Activated CD8-positive, alpha-beta memory T cell treated with anti-CD3 and anti-CD28 coated beads, Interleukin-2, amount 50 U/mL, for 1 hour (primary cell): ENCODE measurements around the gene MRPL49.
"Not testable (repeated sequence)": the region's sequence is repeated elsewhere in the genome, so short reads cannot be mapped to it uniquely, and the experiment has no call there.

ENCODE experiments used
- DNase-seq: peaks from one replicate; pipeline ENCODE4 v3.0.0-alpha.2; 2020; ENCODE audit errors: extremely low read depth

Gene MRPL49

DNA sequence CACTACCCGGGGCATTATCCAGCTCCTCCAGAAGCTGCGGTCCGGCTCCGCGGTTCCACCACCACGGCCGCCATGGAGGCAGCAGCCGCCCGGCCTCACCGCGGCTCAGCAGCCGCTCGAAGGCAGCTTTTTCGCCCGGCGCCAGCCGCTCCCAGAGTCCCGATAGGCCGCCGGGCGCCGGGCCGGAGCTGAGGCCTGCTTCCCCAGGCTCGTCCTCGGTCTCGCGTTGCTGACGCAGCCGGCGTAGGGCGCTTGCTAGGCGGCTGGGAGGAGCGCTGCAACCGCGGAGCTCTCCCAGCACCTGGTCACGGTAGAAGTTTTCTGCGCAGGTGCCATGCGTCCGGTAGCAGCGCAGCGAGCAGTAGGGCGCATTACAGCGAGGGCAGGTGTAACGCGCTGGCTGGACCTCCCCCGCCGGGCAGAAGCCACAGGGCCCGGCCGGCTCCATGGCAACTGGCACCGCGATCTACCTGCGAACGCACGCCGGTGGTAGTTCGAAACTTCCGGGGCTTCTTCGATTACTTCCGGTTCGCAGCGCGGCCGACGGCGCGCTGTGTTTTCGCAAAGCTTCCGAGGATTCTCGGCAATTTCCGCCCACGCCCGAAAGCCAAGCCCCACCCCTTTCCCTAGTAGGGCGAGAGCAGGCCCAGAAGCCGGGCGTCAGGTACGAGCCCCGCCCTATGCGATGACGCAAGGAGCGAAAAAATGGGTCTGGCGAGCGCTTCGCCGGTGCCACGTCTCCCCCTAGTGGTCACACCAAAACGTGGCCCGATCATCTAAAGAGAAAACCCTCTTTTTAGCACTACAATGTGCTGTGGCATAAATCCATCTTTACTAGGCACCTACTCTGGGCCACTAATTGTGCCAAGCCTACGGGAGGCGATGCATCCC lies 4.7 kb upstream of the MRPL49 start, which contains the start of gene ZNHIT2:
Gene ZNHIT2, minus strand, starts transcription at position 496 of the 891 bp plus-strand sequence. Its CDS starts 48 bp downstream, at position 448.
- peak; percentile 99 for DNase-seq

DNA sequence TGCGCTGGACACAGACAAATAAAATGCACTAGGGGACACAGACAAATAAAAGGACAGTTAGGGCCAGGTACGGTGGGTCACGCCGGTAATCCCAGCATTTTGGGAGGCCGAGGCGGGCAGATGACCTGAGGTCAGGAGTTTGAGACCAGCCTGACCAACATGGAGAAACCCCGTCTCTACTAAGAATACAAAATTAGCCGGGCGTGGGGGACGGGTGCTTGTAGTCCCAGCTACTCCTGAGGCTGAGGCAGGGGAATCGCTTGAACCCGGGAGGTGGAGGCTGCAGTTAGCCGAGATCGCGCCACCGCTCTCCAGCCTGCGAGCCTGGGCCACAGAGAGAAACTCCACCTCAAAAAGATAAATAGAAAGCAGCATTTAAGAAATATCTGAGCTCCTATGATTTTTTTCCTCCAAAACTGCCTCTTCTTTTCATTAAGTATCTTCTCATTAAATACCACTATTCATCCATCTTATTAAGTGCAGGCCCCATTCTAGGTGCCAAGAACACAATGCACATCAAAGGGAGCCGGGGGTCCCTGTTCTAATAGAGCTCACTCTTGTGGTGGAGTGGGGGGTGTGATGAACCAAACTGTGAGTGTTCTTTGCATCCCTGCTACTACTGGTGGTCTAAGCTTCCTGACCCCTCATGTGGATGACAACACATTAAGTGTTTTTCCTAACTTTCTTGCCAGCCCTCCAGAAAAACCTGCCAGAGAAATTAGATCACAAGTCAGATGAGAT lies 3.9 kb upstream of the MRPL49 start:
- DNase-seq, result no peak

DNA sequence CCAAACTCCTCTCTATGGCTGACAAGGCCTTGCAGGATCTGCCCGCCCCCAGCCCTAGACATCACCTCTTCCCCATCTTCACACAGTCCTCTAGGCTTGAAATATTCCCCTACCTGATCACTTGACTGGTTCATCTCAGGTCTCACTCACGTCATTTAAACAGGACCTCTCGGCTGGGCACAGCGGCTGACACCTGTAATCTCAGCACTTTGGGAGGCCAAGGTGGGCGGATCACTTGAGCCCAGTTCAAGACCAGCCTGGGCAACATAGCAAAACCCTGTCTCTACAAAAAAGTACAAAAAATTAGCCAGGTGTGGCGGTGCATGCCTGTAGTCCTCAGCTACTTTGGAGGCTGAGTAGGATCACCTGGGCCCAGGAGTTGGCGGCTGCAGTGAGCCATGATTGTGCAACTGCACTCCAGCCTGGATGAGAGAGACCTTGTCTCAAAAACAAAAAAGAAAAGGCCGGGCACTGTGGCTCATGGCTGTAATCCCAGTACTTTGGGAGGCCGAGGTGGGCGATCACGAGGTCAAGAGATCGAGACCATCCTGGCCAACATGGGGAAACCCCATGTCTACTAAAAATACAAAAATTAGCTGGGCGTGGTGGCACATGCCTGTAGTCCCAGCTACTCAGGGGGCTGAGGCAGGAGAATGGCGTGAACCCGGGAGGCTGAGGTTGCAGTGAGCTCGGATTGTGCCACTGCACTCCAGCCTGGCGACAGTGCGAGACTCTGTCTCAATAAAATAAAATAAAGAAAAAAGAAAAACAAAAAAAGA lies 3.0 kb upstream of the MRPL49 start:
- not testable (repeated sequence) for DNase-seq

DNA sequence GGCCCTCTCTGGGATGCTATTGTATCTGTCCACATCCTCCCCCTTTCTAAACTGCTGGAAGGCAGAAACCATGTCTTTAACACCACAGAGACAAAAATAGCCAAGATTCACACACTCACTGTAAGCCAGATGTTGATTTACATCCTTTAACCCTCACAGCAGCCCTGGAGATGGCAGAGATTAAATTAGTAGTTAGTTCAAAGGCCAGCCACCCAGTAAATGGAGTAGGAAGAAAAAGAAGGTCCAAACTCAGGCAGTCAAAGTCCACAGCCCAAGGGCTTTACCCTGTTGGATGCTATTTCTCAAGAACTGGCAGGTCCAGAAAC lies 2.5 kb upstream of the MRPL49 start:
- no peak for DNase-seq

DNA sequence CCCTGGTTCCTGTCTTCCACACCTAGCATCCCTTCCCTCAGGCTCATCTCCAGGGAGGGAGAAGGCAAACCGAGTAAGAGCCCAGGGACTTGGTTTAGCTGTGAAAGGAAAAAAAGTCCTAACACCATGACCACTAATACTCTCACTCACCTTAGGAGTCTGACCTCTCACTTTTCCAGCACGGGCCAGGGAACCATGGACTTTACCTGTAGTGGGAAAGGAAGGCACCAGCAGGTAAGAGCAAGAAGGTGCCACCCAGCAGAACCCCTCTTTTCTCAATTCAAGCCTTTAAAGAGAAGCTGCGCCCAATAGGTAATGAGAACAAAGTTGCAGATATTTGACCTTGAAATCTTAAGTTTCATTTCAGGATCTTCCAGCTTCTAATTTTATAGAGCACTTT lies 1.3 kb upstream of the MRPL49 start:
- no peak for DNase-seq

DNA sequence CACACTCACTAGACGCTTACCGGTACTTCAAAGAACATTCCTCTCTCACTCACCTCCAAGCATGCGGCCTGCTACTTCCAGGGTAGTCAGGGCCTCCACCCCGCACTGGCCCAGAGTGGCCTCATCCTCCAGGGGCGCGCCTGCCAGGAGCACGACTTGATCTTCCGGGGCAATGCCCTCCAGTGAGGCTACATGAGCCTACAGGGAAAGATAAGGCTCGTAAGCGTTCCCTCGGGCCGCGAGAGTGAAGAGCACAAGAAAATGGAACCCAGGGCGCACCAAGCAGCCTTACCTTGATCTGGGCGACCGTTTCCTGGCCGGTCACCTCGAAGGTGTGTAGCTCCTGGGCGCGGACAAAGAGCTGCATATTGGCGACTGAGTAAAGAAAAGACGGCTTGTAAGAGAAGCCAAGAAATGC lies 665 bp upstream of the MRPL49 start:
- DNase-seq, result no peak

DNA sequence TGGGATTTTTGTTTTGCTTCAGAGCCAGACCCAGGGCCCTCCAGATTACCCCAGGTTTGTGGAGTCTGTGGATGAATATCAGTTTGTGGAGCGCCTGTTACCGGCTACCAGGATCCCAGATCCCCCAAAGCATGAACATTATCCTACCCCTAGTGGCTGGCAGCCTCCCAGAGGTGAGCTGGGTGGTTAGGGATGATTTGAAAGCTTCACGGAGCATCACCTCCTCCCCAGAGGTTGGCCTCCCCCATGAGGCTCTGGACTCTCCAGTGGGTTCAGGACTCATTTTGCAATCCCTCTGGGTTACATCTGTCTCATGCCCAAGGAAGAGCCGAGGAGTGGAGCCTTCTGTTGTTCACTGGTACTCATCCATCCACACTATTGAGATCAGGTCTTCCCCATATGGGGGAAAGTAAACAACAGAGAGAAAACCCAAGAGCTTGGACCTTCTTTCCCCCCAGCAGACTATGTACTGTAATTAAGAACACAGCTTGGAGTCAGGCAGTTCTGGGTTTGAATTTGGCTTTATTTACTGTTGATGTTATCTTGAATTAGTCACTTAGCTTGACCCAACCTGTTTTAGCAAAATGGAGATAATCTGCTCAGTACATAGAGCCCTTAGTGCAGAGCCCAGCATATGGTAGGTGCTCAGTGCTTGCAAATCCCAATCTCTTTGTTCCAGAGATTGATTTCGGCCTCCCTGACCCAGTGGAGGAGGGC lies 2.5 kb downstream of the MRPL49 start:
- no peak for DNase-seq

DNA sequence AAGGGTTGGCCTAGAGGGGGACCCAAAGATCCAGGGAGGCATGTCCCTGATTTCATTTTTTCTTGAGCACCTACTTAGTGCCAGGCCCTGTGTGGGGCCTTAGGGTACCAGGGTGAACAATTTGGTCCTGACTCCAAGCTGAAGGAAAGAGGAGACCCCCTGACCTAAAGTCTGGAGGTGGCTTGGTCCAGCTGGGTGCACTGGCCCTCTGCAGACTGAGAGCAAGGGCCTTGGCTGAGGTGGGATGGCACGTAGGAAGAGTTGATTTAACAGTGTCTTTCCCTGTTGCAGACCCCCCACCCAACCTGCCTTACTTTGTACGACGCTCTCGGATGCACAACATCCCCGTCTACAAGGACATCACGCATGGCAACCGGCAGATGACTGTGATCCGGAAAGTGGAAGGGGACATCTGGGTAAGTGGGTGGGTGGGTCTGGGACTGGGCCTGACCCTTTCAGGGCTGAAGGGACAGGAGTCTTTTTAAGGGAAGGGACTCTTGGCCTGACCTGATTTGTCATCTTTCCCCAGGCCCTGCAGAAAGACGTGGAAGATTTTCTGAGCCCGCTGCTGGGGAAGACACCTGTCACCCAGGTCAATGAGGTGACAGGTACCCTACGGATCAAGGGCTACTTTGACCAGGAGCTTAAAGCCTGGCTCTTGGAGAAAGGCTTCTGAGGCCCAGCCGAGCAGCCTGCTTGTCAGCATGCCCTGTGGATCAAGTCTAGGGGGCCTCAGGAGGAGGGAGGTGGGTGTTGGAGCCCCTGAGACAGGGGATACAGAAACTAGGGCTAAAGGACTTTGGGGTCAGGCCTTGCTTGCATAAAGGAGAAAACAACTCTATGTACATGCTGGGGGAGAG lies 3.3 kb downstream of the MRPL49 start:
- DNase-seq, result no peak

DNA sequence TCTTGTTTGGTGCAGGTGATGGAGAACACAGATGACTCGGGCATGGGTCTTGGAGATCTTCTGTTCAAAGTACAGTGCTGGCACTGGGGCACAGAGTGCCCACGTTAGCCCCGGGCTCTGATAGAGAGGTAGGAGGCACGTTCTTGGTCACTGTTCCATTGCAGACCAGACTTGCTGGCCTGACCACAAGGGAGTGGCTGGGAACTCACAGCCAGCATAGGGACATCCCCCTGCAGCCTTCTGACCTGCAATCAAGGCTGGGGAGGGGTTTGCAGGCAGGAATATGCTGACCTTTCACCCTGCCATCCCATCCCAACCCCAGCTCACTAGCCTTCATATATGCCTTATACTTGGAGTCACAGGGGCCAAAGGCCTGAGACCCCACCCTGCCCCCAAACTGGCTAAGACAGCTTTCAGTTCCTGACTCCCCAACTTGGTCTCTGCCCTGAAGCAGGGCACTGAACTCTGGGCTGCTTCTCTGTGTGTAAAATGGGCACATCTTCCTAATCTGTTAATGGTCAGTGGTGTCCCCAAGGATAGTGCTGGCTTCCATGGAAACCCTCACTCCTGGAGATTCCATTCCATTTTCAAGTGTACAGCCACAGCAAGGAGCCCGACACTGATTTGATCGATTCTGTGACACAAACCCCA lies 4.6 kb downstream of the MRPL49 start:
- no peak for DNase-seq

DNA sequence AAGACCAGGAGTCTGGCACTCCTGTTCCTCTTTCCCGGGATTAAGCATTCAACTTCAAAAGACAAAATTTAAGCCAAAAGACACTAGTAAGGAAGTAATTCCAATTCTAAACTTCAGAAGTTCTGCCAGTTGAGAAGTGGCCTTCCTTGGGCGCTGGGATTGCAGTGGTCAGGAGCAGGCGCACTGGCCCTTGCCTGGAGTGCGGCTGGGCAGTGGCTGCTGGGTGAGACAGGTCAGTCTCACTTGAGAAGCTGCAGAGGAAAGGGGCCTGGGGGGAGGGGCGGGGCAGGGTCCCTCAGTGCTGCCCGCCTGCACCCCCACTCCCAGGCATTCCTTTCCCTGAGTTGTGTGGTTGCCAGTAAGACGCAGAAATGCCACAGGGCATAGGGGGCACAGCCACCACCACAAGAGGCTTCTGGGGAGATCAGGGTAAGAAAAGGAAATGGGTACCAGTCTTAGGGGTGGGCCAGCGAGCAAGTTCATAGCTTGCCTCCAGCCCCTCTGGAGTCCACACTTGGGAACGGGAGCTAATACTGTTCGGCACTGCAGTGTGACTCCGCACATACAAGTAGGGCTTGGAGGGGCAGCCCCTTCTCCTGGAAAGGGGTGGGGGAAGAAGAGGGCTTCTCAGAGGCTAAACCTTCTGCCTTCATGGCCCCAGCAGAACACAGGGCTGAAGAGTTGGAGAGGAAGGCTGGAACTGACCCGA lies 5.5 kb downstream of the MRPL49 start:
- no peak for DNase-seq

DNA sequence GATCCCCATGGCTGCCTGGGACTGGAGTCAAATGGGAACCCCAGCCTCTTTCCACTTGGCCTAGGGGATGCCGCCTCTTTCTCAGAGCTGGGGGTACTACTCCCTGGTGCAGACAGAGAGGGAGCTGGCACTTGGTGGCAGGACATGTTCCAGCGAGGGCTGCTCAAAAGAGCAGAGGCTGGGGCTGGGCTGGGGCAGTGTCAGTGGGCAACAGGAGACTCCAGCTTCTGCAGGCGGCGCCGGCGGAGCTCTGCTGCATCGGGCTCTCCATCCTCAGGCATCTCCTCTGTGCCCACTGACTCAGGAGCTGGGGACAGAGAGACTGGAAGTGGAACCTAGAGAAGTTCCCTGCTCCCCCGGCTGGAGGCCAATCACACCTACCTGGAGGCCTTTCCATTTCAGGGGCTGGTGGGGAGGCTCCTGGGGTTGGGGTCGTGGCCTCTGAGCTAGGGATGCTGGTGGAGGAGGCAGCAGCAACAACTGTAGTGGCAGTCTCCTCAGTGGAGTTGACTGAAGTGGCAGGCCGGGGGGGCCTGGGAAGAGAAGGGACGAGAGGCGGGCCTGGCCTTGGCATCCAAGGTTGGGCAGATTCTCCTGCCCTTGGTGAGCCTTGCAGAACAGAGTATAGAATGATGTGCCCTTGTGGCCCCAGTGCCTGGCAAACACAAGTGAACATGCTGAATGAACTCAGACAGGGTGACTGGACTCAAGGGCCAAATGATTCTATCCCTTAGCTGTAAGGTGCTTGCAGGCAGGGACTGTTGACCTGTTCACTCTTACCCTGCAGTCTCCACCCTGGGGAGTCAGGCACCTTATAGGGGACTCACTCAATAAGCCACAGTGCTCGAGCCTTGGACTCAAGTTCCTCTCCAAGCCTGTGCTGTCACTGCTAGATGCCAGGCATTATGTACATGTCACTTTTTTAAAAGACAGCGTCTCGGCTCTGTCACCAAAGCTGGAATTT lies 6.3 kb downstream of the MRPL49 start:
- DNase-seq, result no peak

DNA sequence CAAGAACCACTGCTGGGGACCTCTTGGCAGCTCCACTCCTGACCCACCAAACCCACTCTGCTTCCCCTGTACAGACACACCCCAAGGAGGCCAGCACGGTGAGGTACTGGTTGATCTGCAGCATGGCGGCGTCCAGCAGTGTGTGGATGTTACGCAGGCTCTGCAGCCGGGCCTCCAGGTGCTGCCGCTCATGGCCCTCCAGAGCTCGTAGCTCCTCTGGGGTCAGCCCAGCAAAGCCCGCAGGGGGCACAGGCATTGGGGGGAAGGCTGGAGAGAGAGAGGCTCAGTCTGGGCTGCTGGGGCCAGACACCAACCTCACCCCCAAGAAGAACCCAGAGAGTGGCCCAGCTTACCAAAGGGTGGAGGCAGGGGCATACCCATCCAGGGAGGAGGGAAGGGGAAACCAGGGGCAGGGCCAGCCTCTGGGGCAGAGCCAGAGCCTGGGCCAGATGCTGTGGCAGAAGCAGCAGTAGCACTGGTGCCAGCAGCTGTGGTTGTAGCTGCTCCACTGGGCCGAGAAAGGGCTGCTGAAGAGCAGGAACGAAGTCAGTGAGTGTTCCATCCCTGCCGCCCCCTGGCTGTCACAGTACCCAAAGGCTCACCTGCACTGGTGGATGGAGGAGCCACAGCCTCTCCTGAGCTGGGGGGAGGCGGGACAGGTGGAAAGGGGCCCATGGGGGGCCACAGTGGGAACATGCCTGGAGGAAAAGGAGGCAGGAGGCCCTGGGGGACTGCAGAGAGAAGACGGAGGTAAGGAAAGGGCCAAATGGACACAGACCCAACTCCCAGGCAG lies 7.7 kb downstream of the MRPL49 start:
- no peak for DNase-seq

DNA sequence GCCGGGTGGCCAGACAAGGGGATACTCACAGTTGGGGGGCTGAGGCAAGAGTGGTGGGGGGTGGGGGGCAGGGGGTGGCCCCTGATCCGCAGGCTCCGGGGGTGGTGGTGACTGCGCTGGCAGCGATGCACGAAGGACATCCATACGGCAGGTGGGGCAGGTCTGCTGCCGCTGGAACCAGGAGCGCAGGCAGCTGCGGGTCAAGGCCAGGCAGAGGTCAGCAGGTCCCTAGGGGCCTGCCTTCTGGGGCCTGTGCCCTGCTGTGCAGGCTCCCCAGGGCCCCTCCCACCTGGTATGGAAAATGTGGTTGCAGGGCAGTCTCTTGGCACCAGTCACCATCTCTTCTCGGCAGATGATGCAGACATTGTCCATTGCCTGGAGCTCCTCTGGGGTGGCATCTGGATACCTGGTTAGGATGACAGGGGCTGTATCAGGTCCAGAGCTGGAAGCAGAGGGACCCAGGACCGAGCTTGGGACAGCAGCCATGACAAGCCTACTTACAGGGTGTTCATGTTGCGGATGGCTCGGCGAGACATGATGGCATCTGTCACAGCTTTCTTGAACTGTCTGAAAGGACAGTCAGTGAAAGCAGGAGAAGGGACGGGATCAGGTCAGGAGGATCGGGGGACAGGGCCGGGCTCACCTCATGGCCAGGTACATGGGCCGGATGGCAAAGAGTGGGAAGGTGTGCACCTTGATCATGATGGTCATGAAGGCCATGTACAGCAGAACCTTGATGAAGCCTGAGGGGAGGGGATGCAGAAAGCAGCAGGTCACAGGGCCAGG lies 8.7 kb downstream of the MRPL49 start:
- no peak for DNase-seq

DNA sequence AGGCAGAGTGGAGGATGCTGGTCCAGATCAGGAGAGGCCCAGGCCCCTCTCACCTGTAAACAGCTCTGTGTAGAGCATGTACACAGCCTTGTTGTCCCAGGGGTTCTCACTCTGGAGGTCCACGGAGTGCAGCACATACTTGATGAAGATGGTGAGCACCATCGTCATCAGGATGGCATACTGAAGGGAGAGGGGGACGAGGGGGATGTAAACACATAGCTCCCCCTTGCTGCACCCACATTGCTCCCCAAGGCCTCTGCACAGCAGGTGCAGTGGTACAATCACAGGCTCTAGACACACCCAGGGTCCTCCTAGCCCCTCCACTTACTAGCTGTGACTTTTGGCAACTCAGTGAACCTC lies 9.3 kb downstream of the MRPL49 start:
- DNase-seq, result no peak

DNA sequence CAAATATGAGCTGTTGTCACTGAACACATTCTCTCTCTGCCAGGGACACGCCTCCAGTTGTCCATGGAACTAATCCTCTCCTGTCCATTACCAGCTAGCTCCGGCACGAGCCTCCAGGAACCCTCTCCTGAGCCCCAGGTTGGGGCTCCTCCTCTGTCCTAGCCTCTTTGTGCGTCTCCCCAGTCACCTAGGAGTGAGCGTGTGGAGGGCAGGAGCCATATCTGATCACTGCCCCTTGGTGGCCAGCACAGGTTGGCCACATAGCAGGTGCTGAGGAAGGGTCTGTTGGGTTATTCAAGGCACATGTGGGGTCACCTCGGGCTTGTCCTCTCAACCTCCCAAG lies 9.7 kb downstream of the MRPL49 start:
- no peak for DNase-seq

DNA sequence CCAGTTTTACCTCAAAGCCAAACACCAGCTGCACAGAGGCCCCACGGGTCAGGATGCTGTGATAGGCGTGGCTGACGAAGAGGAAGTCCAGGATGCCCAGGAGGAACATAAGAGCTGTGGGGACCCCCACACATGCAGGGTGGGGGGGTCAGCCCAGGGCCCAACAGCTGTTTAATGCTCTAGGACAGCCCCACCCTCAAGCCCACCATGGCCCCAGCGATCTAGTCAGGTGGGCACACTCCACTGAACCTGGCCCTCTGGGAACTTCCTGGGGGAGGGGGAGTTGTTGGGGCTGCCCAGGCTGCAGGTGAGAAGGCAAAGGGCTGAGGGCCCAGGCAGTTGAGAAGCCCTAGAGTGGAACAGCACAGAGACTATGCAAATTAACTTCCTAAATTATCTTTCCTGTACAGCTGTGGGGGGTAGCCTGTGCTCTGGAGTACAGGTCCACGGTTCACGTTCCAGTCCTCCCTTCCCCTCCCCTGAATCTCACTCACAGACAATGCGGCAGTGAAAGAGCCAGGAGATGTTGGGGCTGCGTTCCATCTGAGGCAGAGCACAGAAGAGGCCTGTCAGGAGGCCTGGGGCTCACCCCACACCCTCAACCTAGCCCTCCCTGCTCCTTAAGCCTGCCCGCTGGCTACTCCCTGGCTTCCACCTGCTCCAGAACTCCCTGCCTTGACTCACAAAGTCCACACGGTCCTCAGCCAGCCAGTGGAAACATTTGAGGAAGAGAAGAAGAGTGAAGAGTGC lies 10.3 kb downstream of the MRPL49 start:
- no peak for DNase-seq
